Endothelial cell of umbilical vein (primary cell): ENCODE data around the gene SLC4A5. TPM values are rescaled to one million over a fixed set of nuclear protein-coding genes. Genes with fewer than 3 reads are reported as not detected.

Source experiments
- BruUV-seq: library from RNA; stranded (reverse); fragments of 400-500 nt; replicated peaks from 2 replicates; lab custom pipeline; 2021; lab: Mats Ljungman, UMichigan
- CTCF ChIA-PET: fragments of 300-600, 350-600 bp; sonication (Branson Sonifier 250); formaldehyde crosslinking; loops from one replicate; lab custom pipeline; 2021; ENCODE audit warnings: antibody characterized with exemption, inconsistent platforms; lab: Charles Lee
- POLR2A ChIA-PET: fragments of 300-600, 350-600 bp; sonication (Branson Sonifier 250); formaldehyde crosslinking; loops from one replicate; lab custom pipeline; 2021; ENCODE audit warnings: antibody characterized with exemption, inconsistent platforms; lab: Charles Lee
- DNase-seq: peaks from one replicate; pipeline ENCODE4 v3.0.0-alpha.2; 2011; ENCODE audit warnings: low read depth, low spot score
- FAIRE-seq: peaks from 2 replicates; lab custom pipeline; 2011; peaks lifted over from hg19 to GRCh38; lab: Jason Lieb, UNC
- H2AFZ ChIP-seq: 2 replicates; pipeline ENCODE4 v1.6.0; 2012; ENCODE audit warnings: low read depth, low read length, control low read depth, inconsistent platforms
- H3K27ac ChIP-seq: 2 replicates; pipeline ENCODE4 v1.5.1; 2011; ENCODE audit warnings: low read depth, mild to moderate bottlenecking, control low read depth, low read length, moderate library complexity; ENCODE audit not compliant: insufficient read depth
- H3K27me3 ChIP-seq, 2 experiments: 2 replicates each; pipeline versions ENCODE4 v1.6.0 to v1.6.1; 2011; ENCODE audit warnings: low read length in 2 of 2, mixed read lengths in 1 of 2; ENCODE audit not compliant: control insufficient read depth in 2 of 2, insufficient read depth in 2 of 2
- H3K36me3 ChIP-seq, 2 experiments: 2 replicates in 1 of 2; 3 replicates in 1 of 2; pipeline ENCODE4 v1.5.1; 2011; ENCODE audit warnings: low read length in 2 of 2, mild to moderate bottlenecking in 1 of 2, moderate library complexity in 1 of 2; ENCODE audit not compliant: control insufficient read depth in 2 of 2, insufficient read depth in 2 of 2; ENCODE audit errors: extremely low read depth in 1 of 2
- H3K4me1 ChIP-seq: 3 replicates; pipeline ENCODE4 v1.5.1; 2011; ENCODE audit warnings: mild to moderate bottlenecking, low read length; ENCODE audit not compliant: control insufficient read depth, insufficient read depth; ENCODE audit errors: extremely low read depth
- H3K4me2 ChIP-seq: 2 replicates; pipeline ENCODE4 v1.6.1; 2011; ENCODE audit warnings: low read length, control low read depth, mixed read lengths; ENCODE audit not compliant: insufficient read depth
- H3K4me3 ChIP-seq, 3 experiments: fragments of 200-600 bp in 1 of 3; sonication (generic), shearing (Covaris generic) in 1 of 3; replicated peaks in 1 of 3; 2 replicates each; pipeline ENCODE4 v1.5.1; 2011 to 2016; ENCODE audit warnings: control low read depth in 3 of 3, low read length in 3 of 3, mild to moderate bottlenecking in 2 of 3, inconsistent platforms in 1 of 3, low read depth in 1 of 3, moderate library complexity in 1 of 3; ENCODE audit not compliant: insufficient read depth in 1 of 3
- H3K79me2 ChIP-seq: 2 replicates; pipeline ENCODE4 v1.6.0; 2012; ENCODE audit warnings: low read length, inconsistent platforms; ENCODE audit not compliant: control insufficient read depth, insufficient read depth
- H3K9ac ChIP-seq: replicated peaks from 2 replicates; pipeline ENCODE3; 2011; ENCODE audit warnings: low read length, control low read depth; ENCODE audit not compliant: insufficient read depth; ENCODE audit errors: extremely low read depth
- H3K9me1 ChIP-seq: replicated peaks from 3 replicates; pipeline ENCODE4 v1.6.0; 2011; ENCODE audit warnings: mild to moderate bottlenecking, low read length; ENCODE audit not compliant: control insufficient read depth, insufficient read depth; ENCODE audit errors: extremely low read depth
- H3K9me3 ChIP-seq: replicated peaks from 2 replicates; pipeline ENCODE4 v1.5.1; 2012; ENCODE audit warnings: low read length, inconsistent platforms; ENCODE audit not compliant: control insufficient read depth, insufficient read depth
- H4K20me1 ChIP-seq: replicated peaks from 2 replicates; pipeline ENCODE3; 2011; ENCODE audit warnings: mild to moderate bottlenecking, low read length; ENCODE audit not compliant: control insufficient read depth, insufficient read depth; ENCODE audit errors: extremely low read depth
- CTCF ChIP-seq, 2 donors: IDR thresholded peaks; 1 replicate in 1 of 2; 2 replicates in 1 of 2; pipeline ENCODE4 v1.5.1; 2011; ENCODE audit warnings: low read length in 2 of 2, mild to moderate bottlenecking in 2 of 2, moderate library complexity in 2 of 2, control low read depth in 1 of 2, inconsistent platforms in 1 of 2, low read depth in 1 of 2; ENCODE audit not compliant: insufficient read depth in 1 of 2; ENCODE audit errors: extremely low read depth in 1 of 2
- EZH2 ChIP-seq: IDR thresholded peaks from 2 replicates; pipeline ENCODE4 v1.6.1; 2012; ENCODE audit warnings: borderline replicate concordance, low read depth, mild to moderate bottlenecking, moderate library complexity, low read length, inconsistent platforms; ENCODE audit not compliant: severe bottlenecking
- FOS ChIP-seq: IDR thresholded peaks from 2 replicates; pipeline ENCODE4 v1.6.1; 2011; ENCODE audit warnings: mild to moderate bottlenecking, low read length, moderate library complexity, borderline replicate concordance; ENCODE audit not compliant: insufficient read depth
- GATA2 ChIP-seq: IDR thresholded peaks from 2 replicates; pipeline ENCODE4 v1.7.0; 2011; ENCODE audit warnings: low read depth, mild to moderate bottlenecking, moderate library complexity, mixed read lengths, low read length; ENCODE audit not compliant: insufficient read length, insufficient read depth
- JUN ChIP-seq: IDR thresholded peaks from 2 replicates; pipeline ENCODE4 v1.6.1; 2011; ENCODE audit warnings: borderline replicate concordance, low read depth; ENCODE audit not compliant: insufficient read length, insufficient read depth
- MAX ChIP-seq: IDR thresholded peaks from 2 replicates; pipeline ENCODE4 v1.6.1; 2011; ENCODE audit not compliant: insufficient read depth, insufficient read length
- MYC ChIP-seq: IDR thresholded peaks from one replicate; pipeline ENCODE4 v1.6.1; 2011; ENCODE audit warnings: mild to moderate bottlenecking, low read depth, low read length
- POLR2A ChIP-seq: IDR thresholded peaks from 2 replicates; pipeline ENCODE4 v1.6.1; 2012; ENCODE audit warnings: low read depth, mild to moderate bottlenecking, control low read depth, low read length
- POLR2AphosphoS5 ChIP-seq: IDR thresholded peaks from 2 replicates; pipeline ENCODE4 v1.6.1; 2012; ENCODE audit warnings: low read depth, mild to moderate bottlenecking, control low read depth, low read length, moderate library complexity; ENCODE audit not compliant: insufficient read depth
- dilution Hi-C: fragments of 300-500 bp; cut with MboI; formaldehyde crosslinking; loops from one replicate; pipeline ENCODE4 v1.15.0; 2019; ENCODE audit warnings: low sequenced_read_pairs; ENCODE audit not compliant: extremely low pct_ligation_motif_present
- intact Hi-C: fragments of 100-400 bp; cut with micrococcal nuclease; formaldehyde crosslinking; loops from one replicate; pipeline ENCODE4 v1.10.0; 2022
- polyA plus RNA-seq, 4 experiments: library from polyadenylated mRNA; depleted of rRNA in 3 of 4; stranded (reverse) in 3 of 4; unstranded in 1 of 4; fragments of >200 nt; gene quantifications; 2 replicates each; pipeline versions ENCODE4 v1.2.1 to v1.2.3, GENCODE V29; 2011 to 2012; ENCODE audit warnings: missing spikeins in 1 of 4
- total RNA-seq: library from RNA; stranded (reverse); gene quantifications from 2 replicates; pipeline ENCODE4 v1.2.3, GENCODE V29; 2021

Gene SLC4A5
- total and polyA plus RNA-seq, 2 donors (not counting 3 experiments of a cell fraction or from before 2014, with no cell fraction given) = 0.12 to 0.97 TPM

GRCh38 chr2:74278694-74279093, 64.5 kb downstream of the SLC4A5 start:
- intact Hi-C loops (no loop called here), dilution Hi-C loops (no loop called here)
- Histone ChIP-seq H2AFZ (no peak overlapping the region), H4K20me1 (no peaks in the 10 kb centered on the region), H3K27me3 (peaks cover 7 to 10% of the 10 kb centered on the region in 2 experiments), H3K4me2 (no peak overlapping the region), H3K36me3 (no peaks in the 10 kb centered on the region), H3K9me3 (no peaks in the 10 kb centered on the region), H3K9ac (no peak overlapping the region), H3K9me1 (no peaks in the 10 kb centered on the region), H3K27ac (no peak overlapping the region), H3K79me2 (no peaks in the 10 kb centered on the region), H3K4me1 (no peaks in the 10 kb centered on the region), H3K4me3 (no peak overlapping the region)
- ChIA-PET CTCF (interaction anchor here (1.3 to 1.4 kb wide), 2 partner anchors 29 to 56 kb away, joined by 5 to 6 read pairs; no protein-coding TSS in a partner anchor), POLR2A (no interaction called here)
- no TSS peak for BruUV-seq
- TF ChIP-seq POLR2A (no peak), POLR2AphosphoS5 (no peak), FOS (no peak), EZH2 (no peak), CTCF (IDR thresholded peaks at IDR 0.05; ENCODE audit: extremely low read depth in 1 of 2, insufficient read depth in 1 of 2, low read depth in 1 of 2, low read length in 2 of 2) (no peak), GATA2 (no peak)
- DNase-seq = no peak
- no peak for FAIRE-seq

GRCh38 chr2:74278176-74278575, 65.0 kb downstream of the SLC4A5 start:
- Histone ChIP-seq H3K4me3 (no peak overlapping the region), H3K4me1 (no peaks in the 10 kb centered on the region), H3K27ac (no peak overlapping the region), H3K27me3 (peaks cover 7 to 10% of the 10 kb centered on the region in 2 experiments), H3K79me2 (no peaks in the 10 kb centered on the region), H3K9me1 (no peaks in the 10 kb centered on the region), H3K36me3 (no peaks in the 10 kb centered on the region), H4K20me1 (no peaks in the 10 kb centered on the region), H3K9ac (no peak overlapping the region), H3K4me2 (no peak overlapping the region), H3K9me3 (no peaks in the 10 kb centered on the region), H2AFZ (no peak overlapping the region)
- BruUV-seq = no TSS peak
- POLR2A ChIA-PET = no interaction called here
- TF ChIP-seq MYC = no peak
- no peak for TF ChIP-seq JUN
- TF ChIP-seq POLR2AphosphoS5 = no peak
- no peak for TF ChIP-seq FOS
- no peak for TF ChIP-seq EZH2
- TF ChIP-seq GATA2 = no peak
- no peak for TF ChIP-seq MAX
- no peak for TF ChIP-seq POLR2A
- TF ChIP-seq CTCF (IDR thresholded peaks at IDR 0.05; ENCODE audit: extremely low read depth in 1 of 2, insufficient read depth in 1 of 2, low read depth in 1 of 2, low read length in 2 of 2) = no peak
- intact Hi-C loops (no loop called here), dilution Hi-C loops (no loop called here)
- CTCF ChIA-PET = interaction anchor here (1.3 to 1.4 kb wide), 2 partner anchors 28 to 57 kb away, joined by 5 to 6 read pairs; no protein-coding TSS in a partner anchor
- FAIRE-seq (no peak), DNase-seq (no peak)
